GM13977 (cell line): ENCODE measurements around the gene SCLT1.

Experiments used
- DNase-seq: peaks from one replicate; pipeline ENCODE4 v3.0.0; 2012; ENCODE audit warnings: low spot score
- in situ Hi-C: fragments of 300-500 bp; cut with MboI; formaldehyde crosslinking; loops from one replicate; pipeline ENCODE4 v1.12.0; 2022; ENCODE audit warnings: low sequenced_read_pairs, low pct_unique_long_range_greater_than_20kb, mixed read lengths, inconsistent platforms; ENCODE audit not compliant: unreplicated experiment
- TF ChIP-seq, protein P1 (sequence below): IDR thresholded peaks from 2 replicates; pipeline ENCODE4 v1.5.1; 2012; ENCODE audit warnings: mild to moderate bottlenecking, control low read depth; ENCODE audit not compliant: insufficient read depth; ENCODE audit errors: extremely low read depth, missing control alignments

The SCLT1 gene

DNA sequence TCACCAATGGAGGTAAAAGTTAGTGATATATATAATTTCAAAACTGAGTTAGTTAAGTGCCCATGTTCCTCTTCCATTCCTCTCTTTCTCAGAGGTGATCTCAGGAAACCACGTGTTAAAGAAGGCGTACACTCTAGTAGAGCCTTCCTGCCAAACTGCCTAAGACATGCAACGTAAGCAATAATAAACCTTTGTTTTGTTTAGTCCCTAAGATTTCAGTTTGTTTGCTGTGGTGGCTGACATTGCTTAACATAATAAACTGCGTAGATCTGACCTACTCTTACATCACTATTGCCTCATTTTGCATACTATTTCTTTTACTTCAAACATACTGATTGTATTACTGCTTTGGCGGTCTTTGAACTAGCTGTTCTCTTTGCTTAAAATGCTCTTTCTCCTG, 184.6 kb downstream of the SCLT1 start:
- in situ Hi-C loops = no loop called here
- TF ChIP-seq, protein P1, sequence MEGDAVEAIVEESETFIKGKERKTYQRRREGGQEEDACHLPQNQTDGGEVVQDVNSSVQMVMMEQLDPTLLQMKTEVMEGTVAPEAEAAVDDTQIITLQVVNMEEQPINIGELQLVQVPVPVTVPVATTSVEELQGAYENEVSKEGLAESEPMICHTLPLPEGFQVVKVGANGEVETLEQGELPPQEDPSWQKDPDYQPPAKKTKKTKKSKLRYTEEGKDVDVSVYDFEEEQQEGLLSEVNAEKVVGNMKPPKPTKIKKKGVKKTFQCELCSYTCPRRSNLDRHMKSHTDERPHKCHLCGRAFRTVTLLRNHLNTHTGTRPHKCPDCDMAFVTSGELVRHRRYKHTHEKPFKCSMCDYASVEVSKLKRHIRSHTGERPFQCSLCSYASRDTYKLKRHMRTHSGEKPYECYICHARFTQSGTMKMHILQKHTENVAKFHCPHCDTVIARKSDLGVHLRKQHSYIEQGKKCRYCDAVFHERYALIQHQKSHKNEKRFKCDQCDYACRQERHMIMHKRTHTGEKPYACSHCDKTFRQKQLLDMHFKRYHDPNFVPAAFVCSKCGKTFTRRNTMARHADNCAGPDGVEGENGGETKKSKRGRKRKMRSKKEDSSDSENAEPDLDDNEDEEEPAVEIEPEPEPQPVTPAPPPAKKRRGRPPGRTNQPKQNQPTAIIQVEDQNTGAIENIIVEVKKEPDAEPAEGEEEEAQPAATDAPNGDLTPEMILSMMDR = no peak
- DNase-seq = no peak

GRCh38 chr4:128907981-128908380, 185.4 kb downstream of the SCLT1 start:
- in situ Hi-C loops = no loop called here
- TF ChIP-seq, protein P1 = no peak
- DNase-seq = no peak

- TF ChIP-seq, protein P1 = no peak
- in situ Hi-C loops = no loop called here
- DNase-seq = no peak
These were observed 186.8 kb downstream of the SCLT1 start for GRCh38 chr4:128906581-128906980.

- TF ChIP-seq, protein P1 = no peak
- no peak for DNase-seq
- in situ Hi-C loops = no loop called here
These were observed 188.5 kb downstream of the SCLT1 start for GRCh38 chr4:128904821-128905220.

- TF ChIP-seq, protein P1 = no peak
- in situ Hi-C loops = no loop called here
- no peak for DNase-seq
These were observed 212.7 kb downstream of the SCLT1 start for GRCh38 chr4:128880662-128881061.

- in situ Hi-C loops = no loop called here
- no peak for DNase-seq
- TF ChIP-seq, protein P1 = no peak
These were observed 213.4 kb downstream of the SCLT1 start for GRCh38 chr4:128879971-128880370.

DNA sequence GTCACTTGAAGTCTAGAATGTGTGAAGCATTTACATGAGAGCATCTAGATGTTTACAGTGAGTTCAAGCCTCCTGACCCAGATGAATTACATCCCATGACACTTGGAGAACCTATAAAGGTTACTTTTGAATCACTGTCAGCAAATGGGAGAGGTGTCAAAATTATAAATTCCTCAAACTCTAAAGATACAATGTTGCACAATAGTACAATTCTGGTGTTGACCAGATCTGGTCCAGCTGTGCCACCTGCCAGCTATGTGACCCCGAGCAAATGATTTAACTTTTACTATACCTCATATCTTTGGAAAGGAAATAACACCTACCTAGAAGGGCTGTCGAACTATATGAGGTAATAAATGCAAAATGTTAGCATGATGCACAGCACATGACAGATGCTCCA, 214.1 kb downstream of the SCLT1 start:
- in situ Hi-C loops = no loop called here
- TF ChIP-seq, protein P1 = no peak
- no peak for DNase-seq
